Glomerular visceral epithelial cell (primary cell): ENCODE data around the gene TMEM60.
"Not testable (repeated sequence)": the region's sequence is repeated elsewhere in the genome, so short reads cannot be mapped to it uniquely, and the experiment has no call there.

Experiments
- DNase-seq: peaks from one replicate; pipeline ENCODE4 v3.0.0-alpha.2; 2016; ENCODE audit errors: extremely low spot score

The TMEM60 gene, protein sequence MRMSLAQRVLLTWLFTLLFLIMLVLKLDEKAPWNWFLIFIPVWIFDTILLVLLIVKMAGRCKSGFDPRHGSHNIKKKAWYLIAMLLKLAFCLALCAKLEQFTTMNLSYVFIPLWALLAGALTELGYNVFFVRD

DNA sequence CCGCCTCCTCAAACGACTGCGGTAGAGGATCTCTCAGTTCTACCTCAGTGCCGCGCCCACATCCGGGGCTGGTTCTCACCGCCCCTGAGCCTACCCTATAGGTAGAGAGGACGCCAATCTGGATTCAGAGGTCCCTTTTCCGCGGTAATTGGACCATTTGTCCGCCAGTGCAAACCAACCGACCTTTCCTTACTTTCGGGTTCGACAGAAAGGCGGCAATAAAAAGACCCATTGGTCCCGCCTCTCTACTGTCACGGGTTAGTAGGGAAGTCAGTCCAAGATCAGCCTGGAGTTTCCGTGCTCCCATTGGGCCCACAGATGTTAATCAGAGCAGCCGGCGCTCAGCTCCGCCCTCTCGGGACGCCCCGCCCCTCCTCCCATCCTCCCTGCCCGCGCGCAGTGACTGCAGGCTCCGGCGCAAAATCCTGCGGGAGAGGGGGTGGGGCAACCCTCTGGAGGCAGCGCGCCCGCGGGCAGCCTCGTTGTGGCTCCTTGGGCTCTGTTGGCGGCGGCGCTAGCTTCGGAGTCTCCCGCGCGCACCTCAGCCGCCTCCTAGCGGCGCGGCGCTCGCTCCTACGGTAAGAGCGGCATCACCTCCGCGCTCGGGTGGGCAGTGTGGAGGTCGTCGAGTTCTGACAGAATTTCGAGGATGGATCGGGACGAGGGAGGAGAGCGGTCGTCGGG lies at the start of gene TMEM60, which contains the start of gene PHTF2:
Gene TMEM60, minus strand, starts transcription at position 41 of the 684 bp plus-strand sequence. CDS start 4,061 bp downstream, outside the sequence.
Gene PHTF2, plus strand, starts transcription at position 380 of the 684 bp plus-strand sequence.
- DNase-seq: peak; percentile 99

DNA sequence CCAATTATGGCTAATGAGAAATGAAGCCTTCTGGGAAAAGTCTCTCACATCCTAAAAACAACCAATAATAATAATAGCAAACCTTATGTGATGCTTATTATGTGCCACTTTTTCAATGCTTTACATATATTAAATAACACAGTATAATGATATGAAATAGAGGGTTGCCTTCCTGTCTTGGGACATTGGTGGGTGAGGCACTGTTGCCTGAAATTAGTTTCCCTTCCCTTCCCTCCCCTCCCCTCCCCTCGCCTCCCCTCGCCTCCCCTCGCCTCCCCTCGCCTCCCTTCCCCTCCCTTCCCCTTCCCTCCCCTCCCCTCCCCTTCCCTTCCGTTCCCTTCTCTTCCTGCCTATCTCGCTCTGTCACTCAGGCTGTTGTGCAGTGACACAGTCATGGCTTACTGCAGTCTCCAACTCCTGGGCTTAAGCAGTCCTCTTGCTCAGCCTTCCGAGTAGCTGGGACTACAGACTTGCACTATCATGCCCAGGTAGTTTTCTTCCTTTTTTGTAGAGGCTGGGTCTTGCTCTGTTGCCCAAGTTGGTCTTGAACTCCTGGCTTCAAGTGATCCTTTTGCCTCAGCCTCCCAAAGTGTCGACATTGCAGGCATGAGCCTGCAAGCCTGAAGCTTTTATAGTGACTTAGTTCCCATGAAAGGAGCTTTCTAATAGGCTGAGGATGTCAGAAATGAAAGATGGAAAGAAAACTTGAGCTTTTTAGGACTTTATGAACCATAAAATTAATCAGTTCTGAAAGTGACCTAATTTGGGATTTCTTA lies 48.3 kb upstream of the TMEM60 start:
- DNase-seq: no peak

DNA sequence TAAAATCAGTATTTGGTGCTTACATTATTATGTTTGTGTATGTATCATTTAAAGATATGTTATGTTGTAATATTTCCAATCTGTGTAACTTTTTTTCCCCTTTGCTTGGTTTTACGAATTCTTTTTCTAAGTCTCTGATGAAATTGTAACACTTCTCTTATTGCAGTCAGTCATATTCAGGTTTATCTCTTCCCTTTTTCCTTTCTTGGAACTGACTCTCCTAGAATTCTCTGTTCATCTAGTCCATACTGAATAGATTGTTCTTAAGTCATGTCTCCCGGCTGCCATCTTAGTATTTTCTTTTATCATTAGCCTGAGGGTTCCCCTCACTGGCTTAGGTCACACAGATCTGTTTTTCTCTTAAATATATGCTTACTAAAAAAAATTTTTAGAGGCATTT lies 45.0 kb upstream of the TMEM60 start:
- no peak for DNase-seq

DNA sequence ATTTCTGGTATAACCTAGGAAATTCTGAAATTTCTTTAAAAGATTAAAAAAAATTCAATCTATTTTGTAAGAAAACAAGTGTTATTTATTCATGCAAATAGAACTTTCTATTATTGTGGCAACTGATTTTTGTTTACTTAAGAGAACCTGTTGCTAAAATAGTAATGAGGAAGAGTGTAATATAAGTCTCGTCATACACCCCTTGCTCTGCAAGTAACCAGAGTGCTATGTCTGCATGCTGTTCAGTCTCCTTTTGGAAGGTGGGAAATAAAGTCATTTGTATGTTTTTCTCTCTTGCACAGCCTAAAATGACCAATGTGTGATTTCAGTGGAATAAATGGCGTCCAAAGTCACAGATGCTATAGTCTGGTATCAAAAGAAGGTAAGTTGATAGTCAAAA lies 41.7 kb upstream of the TMEM60 start:
- no peak for DNase-seq

DNA sequence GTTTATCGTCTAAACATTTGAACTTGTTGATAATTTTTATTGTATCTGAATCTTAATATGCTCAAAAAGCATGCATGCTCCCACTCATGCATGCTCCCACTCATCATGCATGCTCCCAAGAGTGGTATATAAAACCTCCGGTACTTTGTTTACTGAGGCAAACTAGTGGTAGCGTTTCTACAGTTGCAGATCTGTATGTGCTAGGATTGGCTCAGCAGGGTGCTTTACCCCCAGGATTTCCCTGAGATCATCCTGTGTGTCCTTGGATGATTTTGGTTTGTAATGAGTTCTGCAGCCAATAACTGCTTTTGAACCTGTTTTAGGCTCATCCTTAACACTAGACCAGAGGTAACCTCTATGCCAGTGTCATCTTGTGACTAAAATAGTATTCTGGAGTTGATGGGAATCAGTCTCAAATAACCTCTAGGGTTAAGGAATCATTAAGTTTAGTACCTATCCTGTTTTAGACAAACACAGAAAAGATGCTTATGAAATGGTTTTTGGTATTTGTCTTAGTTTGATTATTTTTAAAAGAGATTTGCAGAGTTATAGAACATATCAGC lies 40.8 kb upstream of the TMEM60 start:
- no peak for DNase-seq

DNA sequence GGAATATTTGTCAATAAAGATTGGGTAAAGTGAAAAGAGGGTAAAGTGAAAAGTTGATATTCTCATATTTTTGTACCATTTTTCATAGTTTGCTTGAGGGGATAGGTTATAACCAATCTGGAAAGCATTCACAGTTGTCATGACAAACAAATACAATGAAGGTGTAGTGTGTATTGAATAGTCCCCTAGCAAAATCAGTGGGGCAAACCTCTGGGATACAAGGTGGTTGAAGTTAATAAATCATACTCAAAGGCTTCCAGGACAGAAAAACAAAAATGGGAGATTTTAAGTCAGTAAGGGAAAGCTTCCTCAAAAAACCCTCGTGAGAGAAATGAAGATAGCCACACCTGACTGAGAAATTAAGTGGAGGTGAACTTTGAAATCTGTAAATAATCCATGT lies 39.7 kb upstream of the TMEM60 start:
- no peak for DNase-seq

DNA sequence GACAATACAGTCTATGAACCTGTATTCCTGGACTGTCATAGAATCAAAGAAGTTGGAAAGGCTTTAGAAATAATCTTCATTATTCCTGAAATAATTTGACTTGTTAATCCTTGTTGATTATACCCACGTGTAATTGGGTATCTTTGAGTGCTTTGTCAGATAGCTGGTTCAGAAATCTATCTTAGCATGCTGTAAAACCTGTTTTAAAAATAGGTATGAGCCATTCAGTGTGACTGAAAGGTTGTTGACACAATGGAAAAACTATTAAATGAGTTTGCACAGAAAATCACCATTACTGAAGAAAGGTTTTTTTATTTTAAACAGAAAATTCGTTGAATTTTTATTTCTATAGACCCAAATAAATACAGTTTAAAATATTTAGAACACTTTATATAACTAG lies 39.0 kb upstream of the TMEM60 start:
- DNase-seq: no peak

DNA sequence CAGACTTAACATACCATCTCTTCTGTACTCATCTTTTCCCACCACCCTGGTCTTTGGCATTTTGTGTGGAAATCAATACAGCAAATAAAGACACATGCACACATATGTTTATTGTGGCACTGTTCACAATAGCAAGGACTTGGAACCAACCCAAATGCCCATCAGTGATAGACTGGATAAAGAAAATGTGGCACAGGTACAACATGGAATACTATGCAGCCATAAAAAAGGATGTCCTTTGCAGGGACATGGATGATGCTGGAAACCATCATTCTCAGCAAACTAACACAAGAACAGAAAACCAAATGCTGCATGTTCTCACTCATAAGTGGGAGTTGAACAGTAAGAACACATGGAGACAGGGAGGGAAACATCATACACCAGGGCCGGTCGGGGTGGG lies 38.2 kb upstream of the TMEM60 start:
- DNase-seq: not testable (repeated sequence)

DNA sequence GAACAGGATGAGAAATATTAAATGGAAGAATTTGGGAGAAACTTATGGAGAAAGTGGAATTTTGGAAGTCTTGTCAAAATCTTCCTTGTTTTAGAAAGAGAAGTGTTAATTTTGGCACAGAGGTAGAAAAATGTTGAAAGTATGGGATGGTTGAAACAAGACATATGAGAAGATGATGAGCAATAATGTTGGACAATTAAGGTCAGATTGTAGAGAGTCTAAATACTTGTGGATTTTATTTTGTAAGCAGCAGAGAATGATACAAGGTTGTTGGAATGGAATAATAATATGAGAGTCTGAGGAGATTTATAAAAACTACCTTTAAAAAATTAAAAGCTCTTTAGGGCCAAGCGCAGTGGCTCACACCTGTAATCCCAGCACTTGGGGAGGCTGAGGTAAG lies 34.9 kb upstream of the TMEM60 start:
- DNase-seq: no peak

DNA sequence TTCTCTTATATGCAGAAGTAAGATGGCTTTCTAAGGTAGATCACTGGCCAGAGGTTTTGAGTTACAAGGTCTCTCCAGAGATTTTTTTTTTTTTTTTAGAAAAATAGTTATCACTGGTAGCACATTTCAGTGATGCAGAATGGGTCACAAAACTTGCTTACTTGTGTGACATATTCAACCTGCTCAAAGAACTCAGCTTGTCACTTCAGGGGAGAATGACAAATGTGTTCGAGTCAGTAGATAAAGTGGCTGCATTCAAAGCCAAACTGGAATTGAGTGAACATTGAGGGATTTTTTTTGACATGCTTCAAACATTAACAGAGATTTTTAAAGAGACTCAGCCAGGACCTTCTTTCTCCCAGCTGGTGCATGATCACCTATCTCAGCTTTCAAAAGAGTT lies 33.7 kb upstream of the TMEM60 start:
- DNase-seq: no peak

DNA sequence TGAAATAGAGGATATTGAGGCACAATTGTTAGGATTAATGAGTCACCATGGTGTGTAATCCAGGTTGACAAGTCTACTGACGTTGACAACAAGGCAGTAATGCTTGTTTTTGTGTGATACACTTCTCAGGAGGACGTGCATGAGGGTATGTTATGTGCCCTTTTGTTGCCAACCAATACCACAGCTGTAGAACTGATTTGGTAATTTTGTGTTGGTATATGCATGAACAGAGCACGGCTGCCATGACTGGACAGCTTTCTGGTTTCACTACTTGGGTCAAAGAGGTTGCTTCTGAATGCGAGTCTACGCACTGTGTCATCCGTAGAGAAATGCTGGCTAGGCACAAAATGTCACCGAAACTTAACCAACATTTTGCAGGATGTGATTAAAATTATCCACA lies 33.2 kb upstream of the TMEM60 start:
- no peak for DNase-seq

DNA sequence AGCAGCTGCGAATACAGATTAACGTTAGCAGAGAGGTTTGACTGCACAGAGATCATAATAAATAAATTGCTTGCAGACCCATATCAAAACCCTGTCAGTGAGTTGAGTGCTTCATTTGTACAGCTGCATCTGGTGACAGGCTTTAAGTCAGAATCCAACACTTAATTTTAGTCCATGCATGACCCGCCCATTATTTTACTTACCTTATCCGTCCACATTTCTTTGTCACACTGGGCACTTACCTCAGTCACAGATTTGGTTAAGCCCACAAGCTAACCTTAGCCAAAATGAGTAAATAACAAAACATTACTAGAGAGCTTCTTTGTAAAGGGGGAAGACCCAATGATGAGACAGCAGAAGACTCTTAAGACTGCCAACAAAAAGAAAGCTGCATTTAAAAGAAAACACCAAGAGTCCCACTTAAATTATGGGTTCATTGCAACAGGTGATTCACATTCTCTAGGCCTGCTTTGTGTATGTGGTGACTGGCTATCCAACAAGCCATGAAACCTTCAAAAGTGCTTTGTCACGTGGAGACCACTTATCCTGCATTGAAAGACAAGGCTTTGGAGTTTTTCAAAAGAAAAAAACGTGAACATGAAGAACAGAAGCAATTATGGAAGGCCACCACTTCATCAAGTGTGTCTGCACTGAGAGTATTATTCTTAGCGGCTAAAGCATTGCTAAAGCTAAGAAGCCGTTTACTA lies 32.6 kb upstream of the TMEM60 start:
- DNase-seq: no peak

DNA sequence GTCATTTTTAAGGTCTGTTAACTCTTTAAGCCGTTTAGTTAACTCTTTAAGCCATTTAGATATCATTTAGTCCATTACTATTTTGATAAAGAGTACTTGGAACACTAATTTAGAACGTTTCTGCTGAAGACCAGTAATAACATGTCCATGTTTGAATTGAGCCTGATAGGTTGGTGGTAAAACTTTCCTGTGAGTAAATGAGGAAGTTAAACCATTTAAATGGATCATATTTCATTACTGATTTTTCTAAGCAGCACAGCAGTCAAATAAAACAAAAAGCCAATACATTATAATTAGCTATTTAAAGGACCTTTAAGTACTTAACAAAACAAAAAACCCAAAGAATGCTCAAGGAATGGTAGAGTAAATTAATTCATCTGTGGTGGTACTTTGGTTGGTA lies 29.8 kb upstream of the TMEM60 start:
- no peak for DNase-seq

DNA sequence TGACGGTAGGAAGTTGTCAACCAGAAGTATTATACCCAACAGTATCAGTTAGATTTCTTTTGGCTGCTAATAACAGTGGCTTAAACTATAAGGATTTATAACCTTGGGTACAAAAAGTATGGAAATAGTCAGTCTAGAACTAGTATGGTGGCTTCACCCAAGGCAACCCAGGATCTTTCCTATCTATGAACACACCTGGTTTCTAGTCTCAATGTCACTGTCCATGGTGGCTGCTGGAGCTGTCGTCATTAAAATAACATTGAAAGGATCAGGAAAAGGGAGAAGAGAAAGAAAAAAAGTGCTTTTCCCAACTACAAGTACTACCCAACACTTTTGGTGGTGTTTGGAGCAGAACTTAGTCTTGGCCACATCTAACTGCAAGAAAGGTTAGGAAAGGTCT lies 28.1 kb upstream of the TMEM60 start:
- no peak for DNase-seq

DNA sequence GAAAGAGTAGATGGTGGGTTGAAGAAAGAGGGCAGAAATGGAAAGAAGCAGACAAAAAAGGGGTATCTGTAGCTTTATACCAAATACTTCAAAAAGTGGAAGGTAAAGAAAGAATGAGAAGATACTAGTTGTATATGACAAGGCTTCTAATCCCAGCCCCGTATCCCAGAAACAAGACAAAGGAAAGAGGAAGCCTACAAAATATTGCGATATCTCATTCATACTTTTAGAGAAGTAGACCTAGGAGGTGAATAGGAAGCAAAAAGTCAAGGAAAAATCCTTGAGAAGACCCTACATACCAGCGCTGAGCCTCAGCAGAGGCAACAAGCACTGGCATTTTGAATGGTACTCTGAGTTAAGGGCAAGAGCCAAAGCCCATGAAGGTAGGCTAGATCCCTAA lies 26.9 kb upstream of the TMEM60 start:
- DNase-seq: no peak

DNA sequence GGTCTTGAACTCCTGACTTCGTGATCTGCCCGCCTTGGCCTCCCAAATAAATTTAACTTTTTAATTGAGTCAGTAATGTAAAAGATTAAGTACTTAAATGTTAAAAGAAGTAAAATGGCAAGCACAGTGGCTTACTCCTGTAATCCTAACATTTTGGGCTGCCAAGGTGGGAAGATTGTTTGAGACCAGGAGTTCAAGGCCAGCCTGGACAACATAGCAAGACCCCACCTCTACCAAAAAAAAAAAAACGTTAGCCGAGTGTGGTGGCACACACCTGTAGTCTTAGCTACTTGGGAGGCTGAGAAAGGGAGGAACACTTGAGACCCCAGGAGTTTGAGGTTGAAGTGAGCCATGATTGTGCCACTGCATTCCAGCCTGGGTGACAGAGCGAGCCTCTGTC lies 26.4 kb upstream of the TMEM60 start:
- DNase-seq: no peak

DNA sequence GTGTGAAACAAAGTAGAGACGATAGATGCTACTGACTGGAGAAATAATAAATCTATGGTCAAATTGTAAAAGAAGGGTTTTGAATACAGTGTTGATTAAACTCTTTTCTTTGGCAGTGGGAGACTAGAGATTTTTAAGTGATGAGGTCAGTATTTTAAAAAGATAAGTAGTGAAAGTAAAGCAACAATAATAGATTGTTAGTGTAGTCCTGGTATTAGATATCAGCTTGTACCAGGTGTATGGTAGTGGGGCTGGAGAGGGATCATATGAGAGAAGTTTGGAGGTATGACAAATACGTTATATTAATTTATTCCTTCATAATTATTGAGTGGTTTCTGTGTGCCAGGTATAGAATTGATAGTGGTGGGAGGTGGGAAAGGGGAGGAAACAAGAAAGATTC lies 25.6 kb upstream of the TMEM60 start:
- no peak for DNase-seq

DNA sequence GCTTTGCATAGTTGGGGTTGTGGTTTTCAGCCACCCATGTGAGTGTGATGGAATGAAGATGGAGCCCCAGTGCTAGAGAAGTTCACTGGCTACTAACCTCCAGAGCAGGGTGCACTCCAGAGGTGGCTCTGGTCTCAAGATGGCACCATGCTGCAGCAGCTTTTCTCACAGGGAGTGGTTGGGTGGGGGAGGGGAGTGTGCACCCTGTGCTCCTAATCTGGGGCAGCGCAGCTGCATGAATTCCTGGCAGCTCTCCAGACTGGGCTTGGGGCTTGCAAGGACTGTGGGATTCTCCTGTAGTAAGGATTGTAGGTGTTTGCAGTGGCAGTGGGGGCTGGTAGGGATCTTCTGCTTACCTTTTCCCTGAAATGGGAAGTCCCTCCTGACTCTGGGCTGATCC lies 24.0 kb upstream of the TMEM60 start:
- DNase-seq: no peak

DNA sequence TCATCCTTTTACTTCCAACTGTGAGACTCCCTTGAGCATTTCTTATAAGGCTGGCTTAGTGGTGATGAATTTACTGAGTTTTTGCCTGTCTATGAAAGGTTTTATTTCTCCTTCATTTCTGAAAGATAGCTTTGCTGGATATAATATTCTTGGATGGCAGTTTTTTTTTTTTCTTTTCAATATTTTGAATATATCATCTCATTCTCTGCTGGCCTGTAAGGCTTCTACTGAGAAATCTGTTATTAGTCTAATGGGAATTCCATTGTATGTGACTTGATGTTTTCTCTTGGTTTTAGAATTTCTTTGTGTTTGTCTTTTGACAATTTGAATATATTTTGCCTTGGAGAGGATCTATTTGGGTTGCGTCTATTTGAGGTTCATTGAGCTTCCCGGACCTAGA lies 22.7 kb upstream of the TMEM60 start:
- no peak for DNase-seq

DNA sequence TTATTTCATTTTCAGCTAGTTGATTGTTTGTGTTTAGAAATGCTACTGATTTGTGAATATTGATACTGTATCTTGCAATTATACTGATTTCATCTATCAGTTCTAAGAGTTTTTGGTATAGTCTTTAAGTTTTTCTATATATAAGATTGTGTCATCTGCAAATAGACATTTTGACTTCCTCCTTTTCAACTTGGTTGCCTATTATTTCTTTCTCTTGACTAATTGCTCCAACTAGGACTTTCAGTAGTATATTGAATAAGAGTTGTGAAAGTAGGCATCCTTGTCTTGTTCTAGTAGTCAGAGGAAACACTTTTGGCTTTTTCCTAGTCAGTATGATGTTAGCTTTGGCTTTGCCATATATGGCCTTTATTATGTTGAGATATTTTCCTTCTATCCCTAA lies 20.8 kb upstream of the TMEM60 start:
- DNase-seq: no peak

DNA sequence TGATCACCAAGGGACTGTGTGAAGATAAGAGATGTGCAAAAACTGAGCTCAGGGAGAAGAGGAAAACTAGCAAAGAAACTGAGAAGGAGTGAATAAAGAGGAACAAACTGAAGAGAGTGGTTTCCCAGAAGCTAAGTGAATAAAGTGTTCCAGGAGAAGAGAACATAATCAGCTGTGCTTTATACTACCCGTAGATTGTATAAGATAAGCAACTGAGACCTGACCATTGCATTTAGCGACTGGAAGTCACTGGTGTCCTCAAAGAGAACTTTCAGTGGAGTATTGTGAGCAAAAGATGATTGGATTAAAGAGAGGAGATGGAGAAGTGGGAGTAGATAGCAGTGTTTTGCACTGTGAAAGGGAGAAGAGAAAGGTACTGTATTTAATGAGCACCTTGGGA lies 14.9 kb upstream of the TMEM60 start:
- DNase-seq: no peak

DNA sequence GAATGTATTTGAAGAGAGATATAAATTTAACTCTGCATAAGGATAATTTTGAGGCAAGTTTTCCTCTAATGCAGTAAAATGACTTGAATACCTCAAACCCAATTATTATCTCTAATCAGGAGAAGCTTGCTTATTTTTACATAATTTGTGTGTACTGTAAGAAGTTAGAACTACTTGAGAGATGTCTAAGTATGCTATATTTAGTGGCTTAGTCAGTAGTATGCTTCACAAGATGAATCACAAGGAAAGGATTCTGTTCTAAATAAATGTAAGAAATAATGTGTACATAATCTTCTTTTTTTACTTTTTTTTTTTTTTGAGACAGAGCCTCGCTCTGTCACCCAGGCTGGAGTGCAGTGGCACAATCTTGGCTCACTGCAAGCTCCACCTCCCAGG lies 14.1 kb upstream of the TMEM60 start:
- no peak for DNase-seq
